Motor neuron (in vitro differentiated cells): ENCODE data around the gene COL1A1. TPM values are rescaled to one million over a fixed set of nuclear protein-coding genes. Genes with fewer than 3 reads are reported as not detected.

Experiments
- ATAC-seq, 8 experiments: fragments of 200-7000 bp; cut with Tn5 transposase; replicated peaks in 6 of 8; 2 replicates each; pipeline ENCODE4 v1.8.0; 2021; ENCODE audit warnings: mild to moderate bottlenecking in 8 of 8, moderate library complexity in 8 of 8
- H3K27ac ChIP-seq, 2 donors: fragments of 250-450 bp; sonication (Bioruptor Pico); 2 replicates each; pipeline ENCODE4 v1.9.0; 2021; ENCODE audit warnings: antibody characterized with exemption in 2 of 2, mild to moderate bottlenecking in 2 of 2, moderate library complexity in 1 of 2
- H3K4me1 ChIP-seq, 2 donors: fragments of 250-450 bp; sonication (Bioruptor Pico); replicated peaks in 1 of 2; 2 replicates each; pipeline ENCODE4 v1.6.1; 2021; ENCODE audit warnings: antibody characterized with exemption in 2 of 2, mild to moderate bottlenecking in 2 of 2, moderate library complexity in 1 of 2
- H3K4me3 ChIP-seq, 5 donors: fragments of 250-450 bp; sonication (Bioruptor Pico); 2 replicates each; pipeline ENCODE4 v1.9.0; 2021; ENCODE audit warnings: antibody characterized with exemption in 5 of 5, mild to moderate bottlenecking in 5 of 5, moderate library complexity in 4 of 5
- WGBS, 10 experiments: fragments of 450-650 bp; shearing (Covaris generic); methylation state at CpG; one replicate each; pipeline ENCODE4 v1.0.0; 2022; 5-methylcytosine and 5-hydroxymethylcytosine counted together
- in situ Hi-C, 9 experiments: fragments of 400-800 bp; cut with MboI; loops; one replicate each; pipeline ENCODE4 v1.15.0; 2021; ENCODE audit warnings: low sequenced_read_pairs in 9 of 9, low pct_unique_long_range_greater_than_20kb in 2 of 9; ENCODE audit not compliant: unreplicated experiment in 9 of 9
- total RNA-seq, 8 experiments: library from RNA; unstranded; fragments of 300-600 nt; gene quantifications; 2 replicates each; pipeline versions ENCODE4 v1.2.3 to v1.2.4, GENCODE V29; 2022

The COL1A1 gene
- total RNA-seq, 8 experiments from 2014 or later, result 0.54 to 614 (median 7.1) TPM

DNA sequence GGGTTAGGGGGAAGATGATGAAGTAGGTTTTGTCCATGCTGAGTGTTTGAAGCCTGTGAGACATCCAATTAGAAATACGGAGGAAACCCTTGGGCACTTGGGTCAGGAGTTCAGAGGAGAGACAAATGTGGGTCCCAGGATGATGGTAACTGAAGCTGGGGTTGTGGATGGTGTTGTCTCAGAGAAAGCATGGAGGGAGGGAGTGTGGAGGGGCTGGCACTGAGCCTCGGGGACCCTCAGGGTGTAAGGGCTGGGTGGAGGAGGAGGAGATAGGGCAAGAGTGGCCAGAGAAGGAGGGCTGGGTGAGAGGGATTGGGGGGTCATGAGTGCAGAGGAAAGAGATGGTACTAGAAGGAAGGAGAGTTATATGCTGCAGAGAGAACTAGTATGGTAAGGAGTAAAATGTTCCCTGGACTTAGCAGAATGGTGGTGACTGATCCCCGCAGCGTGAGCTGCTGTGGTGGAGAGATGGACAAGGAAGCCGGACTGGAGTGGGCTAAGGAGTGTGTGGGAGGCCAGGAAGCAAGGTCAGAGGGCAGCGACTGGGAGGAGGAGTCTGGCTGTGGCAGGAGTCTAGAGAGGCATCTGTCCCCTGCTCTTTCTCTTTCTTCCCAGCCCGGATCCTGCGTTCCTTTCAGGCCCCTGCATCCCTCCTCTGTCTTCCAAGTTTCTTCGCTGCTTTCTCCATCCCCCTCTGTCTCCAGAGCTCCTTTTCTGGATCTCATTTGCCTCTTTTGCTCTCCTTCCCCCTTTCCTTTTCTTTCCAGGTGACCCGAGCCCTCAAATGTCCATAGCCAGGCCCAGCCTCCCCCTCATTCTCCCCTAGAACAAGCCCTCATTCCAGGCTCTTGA is 3.9 kb upstream of the COL1A1 start:
- no peak overlapping the region for H3K4me3 ChIP-seq
- peaks cover 22 to 38% of the 10 kb centered on the region in 2 donors for H3K4me1 ChIP-seq
- 19 to 80% (median 57%) methylated on average over 1 to 7 of the region's 10 CpGs; no CpG with 5 or more reads in 1 of the 10 experiments for WGBS, 10 experiments
- H3K27ac ChIP-seq, result no peak overlapping the region
- in situ Hi-C loops, result loop anchor here in 2 of 9 experiments (5.0 to 10.0 kb wide), 2 partner anchors 67 to 89 kb away; partner anchors contain the start of gene TMEM92 (in 1 of the 2)
- ATAC-seq, result no peak

DNA sequence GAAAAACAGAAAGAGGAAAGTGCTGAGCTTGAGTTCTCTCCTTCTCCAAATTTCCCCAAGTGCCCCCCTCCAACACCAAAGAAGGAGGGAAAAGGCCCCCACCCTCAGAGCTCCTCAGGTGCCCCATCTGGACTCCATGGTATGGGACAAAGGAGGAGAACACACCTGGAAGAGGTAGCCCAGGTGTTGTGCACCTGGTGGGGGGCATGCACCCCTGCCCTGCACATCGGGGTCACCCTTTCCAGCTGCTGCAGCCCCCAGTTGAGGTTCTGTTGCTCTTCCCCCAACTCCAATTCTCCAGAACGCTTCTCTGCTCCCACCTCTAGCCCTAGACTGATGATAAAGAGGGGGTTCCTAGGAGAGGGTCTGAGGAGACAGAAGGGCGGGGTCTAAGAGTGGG is 3.0 kb upstream of the COL1A1 start:
- in situ Hi-C loops, result loop anchor here in 1 of 9 experiments (10.0 kb wide), 1 partner anchor 90 kb away; no protein-coding TSS in a partner anchor
- H3K27ac ChIP-seq, result no peak overlapping the region
- H3K4me3 ChIP-seq, result no peak overlapping the region
- no peak for ATAC-seq
- peaks cover 13 to 29% of the 10 kb centered on the region in 2 donors for H3K4me1 ChIP-seq
- WGBS, 10 experiments, result 50 to 100% methylated on average over 1 of the region's 3 CpGs; no CpG with 5 or more reads in 8 of the 10 experiments

DNA sequence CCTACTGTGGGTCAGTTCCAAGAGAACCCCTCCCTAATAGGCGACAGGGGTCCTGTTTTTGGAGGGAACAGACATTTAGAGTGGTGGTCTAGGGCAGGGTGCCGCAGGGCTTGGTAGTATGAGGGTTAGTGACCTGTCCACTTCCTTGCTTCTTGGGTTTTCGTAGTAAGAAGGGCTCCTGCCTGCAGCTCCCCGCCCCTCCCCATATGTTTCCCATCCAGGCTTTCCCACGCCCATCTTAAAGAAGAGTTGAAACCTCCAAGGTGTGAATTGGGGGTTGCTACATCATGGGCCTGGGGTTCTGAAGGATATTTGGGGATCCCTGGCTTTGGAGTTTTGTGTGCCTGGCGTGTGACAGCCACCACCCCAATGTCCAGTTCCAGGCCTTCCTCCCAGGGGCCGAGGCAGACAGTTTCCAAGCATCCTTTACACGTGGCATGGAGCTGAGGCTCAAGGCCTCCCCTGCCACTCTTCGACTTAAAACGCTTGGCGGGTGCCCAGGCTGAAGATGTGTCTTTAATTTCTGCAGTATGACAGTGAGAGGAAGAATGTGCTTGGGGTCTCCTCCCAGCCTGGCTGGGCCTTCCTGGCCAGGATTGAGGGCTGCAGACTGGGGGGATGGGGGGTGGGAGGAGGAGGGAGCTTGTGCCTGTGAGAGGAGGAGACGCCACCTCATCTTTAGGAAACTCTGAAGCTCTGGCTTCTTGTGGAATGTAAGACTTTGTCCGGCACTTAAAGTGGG is 2.3 kb upstream of the COL1A1 start:
- peaks cover 10 to 23% of the 10 kb centered on the region in 2 donors for H3K4me1 ChIP-seq
- in situ Hi-C loops, result loop anchor here in 1 of 9 experiments (10.0 kb wide), 1 partner anchor 91 kb away; no protein-coding TSS in a partner anchor
- H3K4me3 ChIP-seq, result no peak overlapping the region
- H3K27ac ChIP-seq, result no peak overlapping the region
- no peak for ATAC-seq
- WGBS, 10 experiments, result 20 to 100% (median 66%) methylated on average over 1 to 5 of the region's 13 CpGs; no CpG with 5 or more reads in 5 of the 10 experiments

DNA sequence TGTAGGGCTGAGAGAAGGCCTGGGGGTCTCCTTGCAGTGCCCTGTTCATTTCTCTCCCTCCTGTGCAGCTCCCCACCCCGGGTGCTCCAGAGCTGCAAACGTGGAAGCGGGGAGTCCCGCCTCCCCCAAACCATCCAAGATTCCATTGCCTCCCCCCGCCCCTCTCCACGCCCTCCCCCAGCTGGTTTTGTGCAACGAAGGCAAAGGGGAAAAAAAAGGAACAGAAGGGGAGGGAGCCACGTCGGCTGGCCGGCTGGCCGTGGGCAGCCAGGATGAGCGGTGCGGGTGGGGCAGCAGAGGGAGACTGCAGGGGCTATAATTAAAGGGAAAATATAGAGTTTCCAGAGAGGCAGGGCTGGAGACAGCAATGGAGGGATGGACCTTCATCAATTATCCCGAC is 1.7 kb upstream of the COL1A1 start:
- in situ Hi-C loops, result loop anchor here in 1 of 9 experiments (10.0 kb wide), 1 partner anchor 92 kb away; no protein-coding TSS in a partner anchor
- Histone ChIP-seq H3K4me3 (no peak overlapping the region), H3K4me1 (peaks cover 10 to 21% of the 10 kb centered on the region in 2 donors), H3K27ac (no peak overlapping the region)
- ATAC-seq, result no peak
- WGBS, 10 experiments, result 40% methylated on average over 3 of the region's 14 CpGs; no CpG with 5 or more reads in 9 of the 10 experiments

DNA sequence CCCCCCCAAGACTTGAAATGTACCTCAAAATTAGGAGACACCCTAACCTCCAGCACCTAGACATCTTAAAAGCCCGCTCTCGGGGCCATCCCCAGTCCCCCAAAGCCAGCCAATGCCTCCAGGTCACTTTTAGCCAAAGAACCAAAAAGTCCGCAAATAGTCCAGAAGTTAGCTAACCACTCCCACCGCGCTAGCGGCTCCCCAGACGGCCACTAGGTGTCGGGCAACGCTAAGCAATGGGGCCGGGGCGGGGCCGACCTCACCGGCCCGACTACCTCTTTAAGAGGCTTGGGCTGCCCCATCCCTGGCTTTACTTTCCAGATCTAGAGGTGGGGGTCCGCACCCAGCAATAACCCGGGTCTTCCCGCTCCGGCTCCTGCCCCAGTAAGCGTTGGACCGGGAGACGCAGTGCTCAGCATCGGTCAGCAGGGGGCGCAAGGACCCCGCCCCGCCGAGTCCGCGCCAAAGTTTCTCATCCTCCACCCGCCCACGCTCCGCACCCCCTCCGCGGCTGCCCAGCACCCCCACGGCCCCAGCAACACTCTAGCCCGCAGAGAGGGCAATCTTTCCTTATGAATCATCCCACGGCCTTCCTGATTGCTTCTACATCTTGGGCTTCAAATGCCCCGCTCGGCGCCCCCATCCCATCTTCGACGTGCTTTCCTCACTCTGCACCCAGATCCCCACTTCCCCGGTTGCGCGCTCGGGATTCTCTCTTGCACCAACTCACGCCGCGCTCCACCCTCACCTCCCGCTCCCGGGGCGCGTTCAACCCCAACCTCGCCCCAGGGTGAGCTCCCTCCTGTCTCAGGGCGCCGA is 765 bp downstream of the COL1A1 start:
- ATAC-seq, result peak; percentile 70 to 90 (median 88)
- in situ Hi-C loops, result loop anchor here in 1 of 9 experiments (10.0 kb wide), 1 partner anchor 94 kb away; no protein-coding TSS in a partner anchor
- Histone ChIP-seq H3K4me3 (peak overlapping the region; percentile 33 to 44 (median 37)), H3K4me1 (peaks cover 0 to 7% of the 10 kb centered on the region in 2 donors), H3K27ac (no peak overlapping the region)
- 0 to 7% (median 0%) methylated on average over 1 to 7 of the region's 55 CpGs; no CpG with 5 or more reads in 6 of the 10 experiments for WGBS, 10 experiments

DNA sequence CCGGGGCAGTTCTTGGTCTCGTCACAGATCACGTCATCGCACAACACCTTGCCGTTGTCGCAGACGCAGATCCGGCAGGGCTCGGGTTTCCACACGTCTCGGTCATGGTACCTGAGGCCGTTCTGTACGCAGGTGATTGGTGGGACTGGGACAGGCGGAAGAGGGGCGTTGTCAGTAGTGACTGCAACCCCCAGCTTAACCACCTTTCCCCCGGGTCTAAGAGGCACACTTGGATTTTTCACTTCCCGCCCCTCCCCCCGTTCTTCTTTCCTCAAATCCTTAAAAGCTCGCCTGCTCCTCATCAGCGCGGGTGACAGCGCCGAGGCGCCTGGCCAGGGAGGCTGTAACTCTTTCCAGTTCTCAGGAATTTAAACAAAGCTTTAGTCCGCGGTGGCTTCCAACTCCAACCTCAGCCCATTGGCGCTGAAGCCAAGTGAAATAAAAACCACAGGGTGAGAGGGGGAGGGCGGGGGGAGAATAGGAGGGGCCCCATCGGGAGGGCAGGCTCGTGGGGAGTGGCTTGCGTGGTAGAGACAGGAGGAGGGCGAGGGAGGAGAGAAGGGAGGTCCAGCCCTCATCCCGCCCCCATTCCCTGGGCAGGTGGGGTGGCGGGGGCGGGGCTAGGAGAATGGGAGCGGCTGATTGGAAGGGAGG is 1.5 kb downstream of the COL1A1 start:
- WGBS, 10 experiments, result 0 to 12% (median 10%) methylated on average over 1 to 6 of the region's 36 CpGs; no CpG with 5 or more reads in 7 of the 10 experiments
- in situ Hi-C loops, result loop anchor here in 5 of 9 experiments (10.0 to 25.0 kb wide), 2 partner anchors 87 to 95 kb away; no protein-coding TSS in a partner anchor
- peak overlapping the region in 1 of 5 donors; percentile 33 for H3K4me3 ChIP-seq
- peaks cover 0 to 3% of the 10 kb centered on the region in 2 donors for H3K4me1 ChIP-seq
- ATAC-seq, result peak; percentile 43 to 91 (median 66)
- H3K27ac ChIP-seq, result no peak overlapping the region

DNA sequence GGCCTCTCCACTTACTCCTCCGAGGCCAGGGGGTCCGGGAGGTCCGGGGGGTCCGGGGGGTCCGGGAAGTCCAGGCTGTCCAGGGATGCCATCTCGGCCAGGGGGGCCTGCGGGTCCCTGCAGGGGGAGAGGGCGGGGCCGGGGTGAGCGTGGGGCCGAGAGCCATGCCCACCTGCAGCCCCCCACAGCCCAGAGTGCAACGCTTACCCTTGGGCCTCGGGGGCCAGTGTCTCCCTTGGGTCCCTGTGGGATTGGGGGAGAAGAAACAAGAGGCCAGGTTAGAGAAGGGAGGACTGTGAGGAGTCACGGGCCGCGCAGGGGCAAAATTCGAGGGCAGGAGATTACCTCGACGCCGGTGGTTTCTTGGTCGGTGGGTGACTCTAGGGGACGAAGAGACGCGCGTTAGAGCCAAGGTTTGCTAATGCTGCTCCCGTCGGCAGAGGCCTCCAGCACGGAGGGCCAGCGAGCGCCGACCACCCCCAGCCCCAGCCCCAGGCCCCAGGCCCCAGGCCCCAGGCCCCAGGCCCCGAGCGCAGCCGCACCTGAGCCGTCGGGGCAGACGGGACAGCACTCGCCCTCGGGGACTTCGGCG is 2.1 kb downstream of the COL1A1 start:
- Histone ChIP-seq H3K4me1 (peaks cover 0 to 3% of the 10 kb centered on the region in 2 donors), H3K4me3 (no peak overlapping the region), H3K27ac (no peak overlapping the region)
- in situ Hi-C loops, result loop anchor here in 4 of 9 experiments (25.0 kb wide), 1 partner anchor 88 kb away; no protein-coding TSS in a partner anchor
- ATAC-seq, result no peak
- 37% methylated on average over 5 of the region's 41 CpGs; no CpG with 5 or more reads in 9 of the 10 experiments for WGBS, 10 experiments

DNA sequence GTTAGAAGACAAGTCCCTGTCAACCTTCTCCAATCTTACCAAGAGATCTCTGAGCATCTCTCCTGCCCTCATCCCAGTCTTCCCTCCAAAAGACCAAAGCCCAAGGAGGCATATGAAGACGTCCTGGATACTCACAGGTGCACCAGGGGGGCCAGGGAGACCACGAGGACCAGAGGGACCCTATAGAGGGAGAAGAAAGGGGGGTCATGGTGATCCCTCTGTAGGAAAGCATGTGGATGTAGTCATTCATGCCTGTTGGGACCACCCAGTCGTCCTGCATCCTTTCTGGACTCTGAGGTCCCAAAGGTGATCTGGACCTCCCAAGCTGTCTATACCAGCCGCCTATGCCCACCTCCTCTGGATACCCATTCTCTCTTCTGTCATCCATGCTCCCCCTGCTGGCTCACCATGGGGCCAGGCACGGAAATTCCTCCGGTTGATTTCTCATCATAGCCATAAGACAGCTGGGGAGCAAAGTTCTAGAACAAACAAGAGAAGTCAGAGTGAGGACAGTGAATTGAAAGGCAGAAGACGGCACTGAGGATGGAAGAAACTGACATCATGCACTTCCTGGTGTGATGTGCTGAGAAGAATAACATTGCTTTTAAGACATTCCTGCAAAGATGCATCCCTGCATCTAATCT is 3.3 kb downstream of the COL1A1 start:
- in situ Hi-C loops, result loop anchor here in 4 of 9 experiments (25.0 kb wide), 1 partner anchor 89 kb away; no protein-coding TSS in a partner anchor
- Histone ChIP-seq H3K27ac (no peak overlapping the region), H3K4me3 (no peak overlapping the region), H3K4me1 (peaks cover 0 to 3% of the 10 kb centered on the region in 2 donors)
- WGBS, 10 experiments, result 0 to 49% (median 16%) methylated on average over 1 to 7 of the region's 7 CpGs; no CpG with 5 or more reads in 2 of the 10 experiments
- peak in 1 of 8 experiments; percentile 20 for ATAC-seq

DNA sequence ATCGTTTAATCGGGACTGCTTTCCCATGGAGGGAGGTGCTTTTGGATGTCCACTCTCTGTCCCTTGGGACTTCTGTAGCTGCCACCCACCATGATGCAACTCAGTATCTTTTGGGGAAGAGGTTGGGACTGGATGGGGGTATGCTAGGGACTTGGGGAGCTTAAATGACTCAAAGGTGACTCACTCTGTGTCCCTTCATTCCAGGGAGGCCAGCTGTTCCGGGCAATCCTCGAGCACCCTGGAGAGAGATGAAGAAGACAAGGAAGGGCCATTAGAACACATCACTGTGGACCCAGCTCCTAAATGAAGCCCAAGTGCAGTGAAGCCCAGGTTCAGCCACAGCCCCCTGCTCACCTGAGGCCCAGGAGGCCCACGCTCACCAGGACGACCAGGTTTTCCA is 4.6 kb downstream of the COL1A1 start:
- in situ Hi-C loops, result loop anchor here in 4 of 9 experiments (25.0 kb wide), 1 partner anchor 90 kb away; no protein-coding TSS in a partner anchor

DNA sequence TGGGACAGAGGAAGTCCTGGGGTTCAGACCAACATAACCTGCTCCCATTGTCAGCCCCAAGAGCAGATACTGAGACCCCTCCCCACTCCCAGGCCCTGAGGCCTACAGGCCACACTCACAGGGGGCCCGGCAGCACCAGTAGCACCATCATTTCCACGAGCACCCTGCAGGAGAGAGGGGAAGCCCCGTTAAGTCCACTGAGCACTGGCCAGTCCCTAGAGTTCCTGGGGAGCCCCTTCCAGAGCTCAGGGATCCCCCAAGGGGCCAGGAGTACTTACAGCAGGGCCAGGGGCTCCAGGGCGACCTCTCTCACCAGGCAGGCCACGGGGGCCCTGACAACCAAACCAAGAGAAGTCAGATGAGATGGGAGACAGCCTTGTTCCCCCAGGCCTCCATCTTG is 5.4 kb downstream of the COL1A1 start:
- in situ Hi-C loops, result loop anchor here in 4 of 9 experiments (25.0 kb wide), 1 partner anchor 91 kb away; no protein-coding TSS in a partner anchor
- 8% methylated on average over 4 of the region's 5 CpGs; no CpG with 5 or more reads in 9 of the 10 experiments for WGBS, 10 experiments
- Histone ChIP-seq H3K27ac (no peak overlapping the region), H3K4me3 (no peak overlapping the region), H3K4me1 (peaks cover 3 to 4% of the 10 kb centered on the region in 2 donors)
- ATAC-seq, result no peak

More for the DNA sequence above, 4.6 kb downstream of the COL1A1 start:
- no peak for ATAC-seq
- Histone ChIP-seq H3K4me1 (peaks cover 0 to 3% of the 10 kb centered on the region in 2 donors), H3K4me3 (no peak overlapping the region), H3K27ac (no peak overlapping the region)
- WGBS, 10 experiments, result 70 to 100% (median 87%) methylated on average over 2 to 4 of the region's 6 CpGs; no CpG with 5 or more reads in 6 of the 10 experiments
